HepG2 (cell line): ENCODE data around the gene DHX29.

ENCODE experiments used
- ESRRA ChIP-seq: sonication (generic); formaldehyde crosslinking; IDR thresholded peaks from 2 replicates; pipeline ENCODE4 v1.5.1; 2020; ENCODE audit warnings: mild to moderate bottlenecking, low read depth, missing genetic modification reagents
- GFI1 ChIP-seq: sonication (generic); formaldehyde crosslinking; IDR thresholded peaks from 2 replicates; pipeline ENCODE4 v1.5.0; 2020; ENCODE audit warnings: missing genetic modification reagents, mild to moderate bottlenecking, borderline replicate concordance
- MAX ChIP-seq: IDR thresholded peaks from 2 replicates; pipeline ENCODE4 v1.6.1; 2012; ENCODE audit warnings: inconsistent platforms
- MTA3 ChIP-seq: sonication (generic); formaldehyde crosslinking; IDR thresholded peaks from 2 replicates; pipeline ENCODE4 v1.4.0; 2020; ENCODE audit warnings: missing genetic modification reagents
- SP1 ChIP-seq, 2 experiments: fragments of 450-650 bp in 1 of 2; sonication (generic) in 1 of 2; formaldehyde crosslinking in 1 of 2; IDR thresholded peaks; 2 replicates each; pipeline versions ENCODE4 v1.4.0 to v1.6.1; 2016 to 2020; ENCODE audit warnings: missing genetic modification reagents in 1 of 2
- TEAD2 ChIP-seq: sonication (generic); formaldehyde crosslinking; IDR thresholded peaks from 2 replicates; pipeline ENCODE4 v1.9.0; 2021; ENCODE audit warnings: missing genetic modification reagents

- TF ChIP-seq MTA3 (CRISPR knock-in tag): no peak
- no peak for TF ChIP-seq SP1 (IDR thresholded peaks at IDR 0.05)
- no peak for TF ChIP-seq SP1 (CRISPR knock-in tag; IDR thresholded peaks at IDR 0.05)
- no peak for TF ChIP-seq MAX
- TF ChIP-seq TEAD2 (CRISPR knock-in tag): no peak
- TF ChIP-seq GFI1 (CRISPR knock-in tag): no peak
- TF ChIP-seq ESRRA: no peak
Observed at GRCh38 chr5:55220433-55221185, 86.9 kb downstream of the DHX29 start.
